Esophagus squamous epithelium (tissue), 5 donors: Measurements from ENCODE around the gene NEUROG1. TPM values are rescaled to one million over a fixed set of nuclear protein-coding genes. Genes with fewer than 3 reads are reported as not detected.

ENCODE experiments used
- DNase-seq: peaks from one replicate; lab custom pipeline; 2025; lab: John Stamatoyannopoulos, UW
- H3K27ac ChIP-seq, 4 donors: fragments of 200-600 bp; sonication (generic); one replicate each; pipeline ENCODE4 v1.5.1; 2016 to 2019; ENCODE audit warnings: mild to moderate bottlenecking in 1 of 4
- H3K27me3 ChIP-seq, 4 donors: fragments of 200-600 bp; sonication (generic); 1 replicate in 3 of 4; 2 replicates in 1 of 4; pipeline versions ENCODE4 v1.5.1 to v1.6.0; 2017 to 2021; ENCODE audit warnings: antibody characterized with exemption in 1 of 4
- H3K36me3 ChIP-seq, 3 donors: fragments of 200-600 bp; sonication (generic); one replicate each; pipeline ENCODE4 v1.5.1; 2016 to 2019
- H3K4me1 ChIP-seq, 3 donors: fragments of 200-600 bp; sonication (generic); one replicate each; pipeline ENCODE4 v1.5.1; 2017 to 2019
- H3K4me3 ChIP-seq, 4 donors: fragments of 200-600 bp; sonication (generic); 1 replicate in 3 of 4; 2 replicates in 1 of 4; pipeline ENCODE4 v1.5.1; 2016 to 2019; ENCODE audit warnings: mild to moderate bottlenecking in 2 of 4, moderate library complexity in 1 of 4
- H3K9me3 ChIP-seq, 3 donors: fragments of 200-600 bp; sonication (generic); one replicate each; pipeline ENCODE4 v1.5.1; 2016 to 2019
- POLR2A ChIP-seq, 4 donors: fragments of 450-650 bp; IDR thresholded peaks; one replicate each; pipeline ENCODE4 v1.6.1; 2017; ENCODE audit warnings: antibody characterized with exemption in 4 of 4, mild to moderate bottlenecking in 4 of 4, moderate library complexity in 3 of 4
- WGBS, 2 donors: methylation state at CpG; one replicate each; pipeline ENCODE4 v1.1.5; 2018; 5-methylcytosine and 5-hydroxymethylcytosine counted together
- intact Hi-C: fragments of 100-400 bp; cut with DNase I; formaldehyde crosslinking; loops from one replicate; pipeline ENCODE4 v1.15.0; 2022
- total RNA-seq, 4 donors: library from RNA; depleted of rRNA; stranded (reverse); fragments of >200 nt; gene quantifications; one replicate each; pipeline ENCODE4 v1.1.0, GENCODE V29; 2016
- TF ChIP-seq, protein P1 (sequence below), 6 experiments: fragments of 450-650 bp in 4 of 6; fragments of 200-600 bp in 2 of 6; sonication (generic) in 2 of 6; IDR thresholded peaks; one replicate each; pipeline ENCODE4 v1.5.1; 2016 to 2019; ENCODE audit warnings: antibody characterized with exemption in 6 of 6, mild to moderate bottlenecking in 4 of 6, moderate library complexity in 4 of 6
- donor health status: DM: yes; HTN: yes; CAD: no.

Gene NEUROG1
- total RNA-seq, 4 donors from 2014 or later, result not detected

DNA sequence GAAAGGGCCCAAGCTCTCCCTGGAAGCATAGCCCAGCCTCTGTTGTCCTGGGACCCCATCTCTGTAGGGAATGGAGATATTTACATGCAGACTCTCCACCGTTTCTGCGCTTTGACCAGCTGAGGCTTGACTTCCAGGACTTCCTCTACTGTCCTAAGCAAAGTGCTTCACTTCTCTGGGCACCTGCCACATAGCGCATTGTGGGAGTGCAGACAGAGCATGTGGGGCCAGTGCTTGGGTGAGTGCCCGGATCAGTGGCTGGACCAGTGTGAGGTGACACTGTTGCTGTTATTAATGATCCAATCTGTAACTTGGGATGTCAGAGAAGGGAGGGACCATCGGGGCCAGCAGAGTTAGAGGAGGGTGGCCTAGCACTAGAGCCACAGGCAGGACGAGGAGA is 32.5 kb upstream of the NEUROG1 start:
- intact Hi-C loops, result no loop called here
- peaks cover 0 to 70% (median 12%) of the 10 kb centered on the region in 3 donors for H3K4me1 ChIP-seq
- no peak for TF ChIP-seq POLR2A (IDR thresholded peaks at IDR 0.05)
- TF ChIP-seq, protein P1, sequence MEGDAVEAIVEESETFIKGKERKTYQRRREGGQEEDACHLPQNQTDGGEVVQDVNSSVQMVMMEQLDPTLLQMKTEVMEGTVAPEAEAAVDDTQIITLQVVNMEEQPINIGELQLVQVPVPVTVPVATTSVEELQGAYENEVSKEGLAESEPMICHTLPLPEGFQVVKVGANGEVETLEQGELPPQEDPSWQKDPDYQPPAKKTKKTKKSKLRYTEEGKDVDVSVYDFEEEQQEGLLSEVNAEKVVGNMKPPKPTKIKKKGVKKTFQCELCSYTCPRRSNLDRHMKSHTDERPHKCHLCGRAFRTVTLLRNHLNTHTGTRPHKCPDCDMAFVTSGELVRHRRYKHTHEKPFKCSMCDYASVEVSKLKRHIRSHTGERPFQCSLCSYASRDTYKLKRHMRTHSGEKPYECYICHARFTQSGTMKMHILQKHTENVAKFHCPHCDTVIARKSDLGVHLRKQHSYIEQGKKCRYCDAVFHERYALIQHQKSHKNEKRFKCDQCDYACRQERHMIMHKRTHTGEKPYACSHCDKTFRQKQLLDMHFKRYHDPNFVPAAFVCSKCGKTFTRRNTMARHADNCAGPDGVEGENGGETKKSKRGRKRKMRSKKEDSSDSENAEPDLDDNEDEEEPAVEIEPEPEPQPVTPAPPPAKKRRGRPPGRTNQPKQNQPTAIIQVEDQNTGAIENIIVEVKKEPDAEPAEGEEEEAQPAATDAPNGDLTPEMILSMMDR (IDR thresholded peaks at IDR 0.05), result no peak
- H3K27ac ChIP-seq, result peak overlapping the region; percentile 21 to 76 (median 67)
- 55 to 68% methylated on average over 4 to 6 of the region's 6 CpGs for WGBS, 2 donors
- peaks cover 0 to 31% (median 0%) of the 10 kb centered on the region in 4 donors for H3K27me3 ChIP-seq
- DNase-seq, result no peak
- no peaks in the 10 kb centered on the region for H3K9me3 ChIP-seq
- no peak overlapping the region for H3K4me3 ChIP-seq
- H3K36me3 ChIP-seq, result no peaks in the 10 kb centered on the region

DNA sequence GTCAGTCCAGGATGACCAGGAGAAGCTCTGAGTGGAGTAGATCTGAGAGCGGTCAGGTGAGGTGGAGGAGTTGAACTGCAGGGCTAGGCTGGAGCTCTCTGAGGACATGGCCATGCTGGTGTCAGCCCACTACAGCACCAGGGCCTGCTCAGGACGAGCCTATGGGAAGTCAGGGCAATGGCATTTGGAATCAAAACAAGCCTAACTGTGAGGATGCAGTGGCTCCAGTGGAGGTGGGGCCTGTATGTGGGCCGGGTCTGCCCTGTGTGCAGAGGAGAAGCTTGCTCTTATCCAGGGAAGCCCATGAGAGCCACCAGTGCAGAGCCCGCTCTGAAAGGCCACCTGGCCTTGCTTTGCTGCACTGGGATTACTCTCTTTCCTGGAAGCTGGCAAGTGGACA is 31.9 kb upstream of the NEUROG1 start:
- 65 to 100% methylated on average over 1 to 2 of the region's 4 CpGs for WGBS, 2 donors

GRCh38 chr5:135566422-135567400 is 30.9 kb upstream of the NEUROG1 start:
- intact Hi-C loops, result no loop called here
- no peak overlapping the region for H3K27ac ChIP-seq
- H3K9me3 ChIP-seq, result no peaks in the 10 kb centered on the region
- no peaks in the 10 kb centered on the region for H3K36me3 ChIP-seq
- DNase-seq, result no peak
- WGBS, 2 donors, result 64 to 73% methylated on average over 12 to 14 of the region's 16 CpGs
- peaks cover 0 to 31% (median 0%) of the 10 kb centered on the region in 4 donors for H3K27me3 ChIP-seq
- peaks cover 0 to 55% (median 12%) of the 10 kb centered on the region in 3 donors for H3K4me1 ChIP-seq
- no peak for TF ChIP-seq POLR2A (IDR thresholded peaks at IDR 0.05)
- TF ChIP-seq, protein P1 (IDR thresholded peaks at IDR 0.05), result no peak
- no peak overlapping the region for H3K4me3 ChIP-seq

More for the DNA sequence above, 31.9 kb upstream of the NEUROG1 start:
- Histone ChIP-seq H3K27ac (no peak overlapping the region), H3K4me1 (peaks cover 0 to 65% (median 12%) of the 10 kb centered on the region in 3 donors), H3K36me3 (no peaks in the 10 kb centered on the region), H3K4me3 (no peak overlapping the region), H3K9me3 (no peaks in the 10 kb centered on the region), H3K27me3 (peaks cover 0 to 31% (median 0%) of the 10 kb centered on the region in 4 donors)
- DNase-seq, result no peak
- no peak for TF ChIP-seq POLR2A (IDR thresholded peaks at IDR 0.05)
- TF ChIP-seq, protein P1 (IDR thresholded peaks at IDR 0.05), result no peak
- intact Hi-C loops, result no loop called here

DNA sequence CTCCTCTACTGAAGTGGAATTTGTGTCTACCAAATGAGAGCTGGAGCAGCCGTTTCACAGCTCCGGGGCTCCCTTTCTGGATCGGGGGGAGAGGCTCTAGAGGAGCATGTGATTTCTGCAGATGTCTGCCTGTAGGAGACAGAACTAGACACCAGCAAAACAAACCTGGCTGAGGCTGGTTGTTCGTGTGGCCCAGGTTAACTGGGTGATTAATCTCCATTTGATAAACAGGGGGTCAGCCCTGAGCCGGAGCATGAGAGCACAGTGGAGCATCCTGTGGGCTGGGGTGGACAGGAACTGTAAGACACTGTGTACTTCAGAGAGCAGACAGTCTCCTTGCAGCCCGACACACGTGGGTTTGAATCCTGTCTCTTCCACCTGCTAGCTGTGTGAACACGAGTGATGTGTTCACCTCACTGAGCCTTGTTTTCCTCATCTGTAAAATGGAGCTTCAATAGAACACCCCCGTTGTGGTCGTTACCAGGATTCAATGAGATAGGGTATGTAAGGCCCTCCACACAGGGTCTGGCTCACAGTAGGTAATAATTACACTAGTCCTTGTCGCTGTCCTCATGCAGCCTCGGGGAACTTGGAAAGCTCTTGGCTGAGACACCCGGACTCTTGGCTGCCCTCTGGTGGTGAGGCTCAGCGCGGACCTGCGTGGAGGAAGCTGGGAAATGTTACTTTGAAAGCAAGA is 30.1 kb upstream of the NEUROG1 start:
- no peak for TF ChIP-seq POLR2A (IDR thresholded peaks at IDR 0.05)
- TF ChIP-seq, protein P1 (IDR thresholded peaks at IDR 0.05), result peak; percentile 69 to 88 (median 80)
- WGBS, 2 donors, result 19 to 21% methylated on average over 11 to 13 of the region's 16 CpGs
- Histone ChIP-seq H3K4me1 (peaks cover 0 to 52% (median 12%) of the 10 kb centered on the region in 3 donors), H3K27ac (no peak overlapping the region), H3K9me3 (no peaks in the 10 kb centered on the region), H3K36me3 (no peaks in the 10 kb centered on the region), H3K27me3 (peaks cover 0 to 31% (median 0%) of the 10 kb centered on the region in 4 donors), H3K4me3 (no peak overlapping the region)
- DNase-seq, result no peak
- intact Hi-C loops, result no loop called here
